ENCODE data around the gene FITM1. TPM values are rescaled to one million over a fixed set of nuclear protein-coding genes. Genes with fewer than 3 reads are reported as not detected.
"Not testable (repeated sequence)": the region's sequence is repeated elsewhere in the genome, so short reads cannot be mapped to it uniquely, and the experiment has no call there.

The FITM1 gene
- total RNA-seq, 1 donor from 2014 or later = 112 TPM

DNA sequence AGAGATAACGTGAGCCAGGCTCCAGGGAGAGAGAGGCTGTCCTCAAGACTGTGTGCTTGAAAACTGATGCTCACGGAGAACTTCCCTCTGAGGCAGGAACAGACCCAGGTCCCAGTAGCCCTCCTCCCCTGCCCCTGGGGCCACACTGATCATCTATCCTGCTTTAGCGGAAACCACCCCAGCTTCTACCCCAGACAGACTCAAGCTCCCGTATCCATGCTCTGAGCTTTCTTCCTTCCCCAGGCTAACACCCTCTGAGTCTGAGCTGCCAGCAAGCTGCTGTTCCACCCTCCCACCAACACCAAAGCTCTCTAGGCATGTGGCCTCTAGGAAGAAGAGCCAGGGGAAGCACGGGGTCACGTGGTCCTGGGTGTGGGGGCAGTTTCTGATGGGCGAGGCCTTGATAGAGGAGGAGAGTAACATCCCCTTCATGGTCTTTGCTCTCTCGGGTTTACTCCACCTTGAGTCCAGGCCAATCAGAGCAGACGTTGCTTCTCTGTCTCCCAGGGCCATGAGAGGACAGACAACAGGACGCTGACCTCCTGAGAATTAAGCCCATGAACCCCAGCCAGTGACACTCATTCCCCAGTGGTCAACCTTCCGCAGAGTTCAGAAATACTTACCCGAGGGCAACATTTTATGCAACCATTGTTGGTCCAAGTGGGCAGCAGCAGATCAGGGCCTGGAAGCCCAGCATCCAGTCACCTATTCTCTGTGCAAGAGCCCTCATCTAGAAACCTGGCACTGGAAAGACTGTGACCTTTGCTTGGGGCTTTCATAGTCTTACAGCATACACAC is 35.0 kb upstream of the FITM1 start:
- intact Hi-C loops (cut with DNase I) = loop anchor here (10.0 kb wide), 1 partner anchor 111 kb away; the partner anchor contains the start of gene DHRS4L2
- no peak for DNase-seq (ENCODE audit: low spot score)

DNA sequence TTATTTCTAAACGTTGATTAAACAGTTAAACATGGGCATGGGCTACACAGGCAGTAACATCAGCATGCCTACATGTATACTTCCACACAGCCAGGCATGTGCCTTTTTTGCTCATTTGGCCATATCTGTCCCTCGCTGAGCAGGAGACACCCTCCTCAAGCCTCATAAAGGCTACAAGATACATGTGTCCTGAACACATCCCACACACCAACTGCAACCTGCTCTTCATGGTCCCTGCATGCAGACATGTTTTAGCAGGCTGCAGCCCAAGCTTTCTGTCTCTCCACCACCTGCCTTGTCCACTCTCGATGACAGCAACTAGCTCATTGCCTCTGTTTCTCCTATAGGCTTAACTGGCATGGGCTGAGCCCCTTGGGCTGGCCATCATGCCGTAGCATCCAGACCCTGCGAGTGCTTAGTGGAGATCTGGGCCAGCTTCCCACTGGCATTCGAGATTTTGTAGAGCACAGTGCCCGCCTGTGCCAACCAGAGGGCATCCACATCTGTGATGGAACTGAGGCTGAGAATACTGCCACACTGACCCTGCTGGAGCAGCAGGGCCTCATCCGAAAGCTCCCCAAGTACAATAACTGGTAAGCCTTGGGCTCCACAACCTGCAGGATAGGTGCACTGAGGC is 33.8 kb upstream of the FITM1 start:
- intact Hi-C loops (cut with DNase I) = loop anchor here (10.0 kb wide), 1 partner anchor 112 kb away; the partner anchor contains the start of gene DHRS4L2
- DNase-seq (ENCODE audit: low spot score) = no peak

DNA sequence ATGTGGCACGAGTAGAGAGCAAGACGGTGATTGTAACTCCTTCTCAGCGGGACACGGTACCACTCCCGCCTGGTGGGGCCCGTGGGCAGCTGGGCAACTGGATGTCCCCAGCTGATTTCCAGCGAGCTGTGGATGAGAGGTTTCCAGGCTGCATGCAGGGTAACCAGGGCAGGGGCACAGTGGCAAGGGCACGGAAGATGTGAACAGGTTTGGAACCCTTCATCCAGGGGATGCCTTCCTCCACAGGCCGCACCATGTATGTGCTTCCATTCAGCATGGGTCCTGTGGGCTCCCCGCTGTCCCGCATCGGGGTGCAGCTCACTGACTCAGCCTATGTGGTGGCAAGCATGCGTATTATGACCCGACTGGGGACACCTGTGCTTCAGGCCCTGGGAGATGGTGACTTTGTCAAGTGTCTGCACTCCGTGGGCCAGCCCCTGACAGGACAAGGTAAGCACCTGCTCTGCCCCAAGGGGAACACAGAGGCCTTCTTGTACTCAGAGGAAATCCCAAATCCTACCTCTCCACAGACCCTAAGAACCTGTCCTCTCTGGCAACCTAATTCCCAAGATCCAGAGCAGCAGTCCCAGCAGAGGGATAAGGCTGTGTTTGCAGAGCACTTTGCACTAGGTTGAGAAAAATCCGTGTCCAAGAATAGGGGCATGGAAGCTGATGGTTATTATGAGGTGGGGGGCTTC is 32.1 kb upstream of the FITM1 start:
- intact Hi-C loops (cut with DNase I) = loop anchor here (10.0 kb wide), 1 partner anchor 114 kb away; the partner anchor contains the start of gene DHRS4L2
- DNase-seq (ENCODE audit: low spot score) = no peak

DNA sequence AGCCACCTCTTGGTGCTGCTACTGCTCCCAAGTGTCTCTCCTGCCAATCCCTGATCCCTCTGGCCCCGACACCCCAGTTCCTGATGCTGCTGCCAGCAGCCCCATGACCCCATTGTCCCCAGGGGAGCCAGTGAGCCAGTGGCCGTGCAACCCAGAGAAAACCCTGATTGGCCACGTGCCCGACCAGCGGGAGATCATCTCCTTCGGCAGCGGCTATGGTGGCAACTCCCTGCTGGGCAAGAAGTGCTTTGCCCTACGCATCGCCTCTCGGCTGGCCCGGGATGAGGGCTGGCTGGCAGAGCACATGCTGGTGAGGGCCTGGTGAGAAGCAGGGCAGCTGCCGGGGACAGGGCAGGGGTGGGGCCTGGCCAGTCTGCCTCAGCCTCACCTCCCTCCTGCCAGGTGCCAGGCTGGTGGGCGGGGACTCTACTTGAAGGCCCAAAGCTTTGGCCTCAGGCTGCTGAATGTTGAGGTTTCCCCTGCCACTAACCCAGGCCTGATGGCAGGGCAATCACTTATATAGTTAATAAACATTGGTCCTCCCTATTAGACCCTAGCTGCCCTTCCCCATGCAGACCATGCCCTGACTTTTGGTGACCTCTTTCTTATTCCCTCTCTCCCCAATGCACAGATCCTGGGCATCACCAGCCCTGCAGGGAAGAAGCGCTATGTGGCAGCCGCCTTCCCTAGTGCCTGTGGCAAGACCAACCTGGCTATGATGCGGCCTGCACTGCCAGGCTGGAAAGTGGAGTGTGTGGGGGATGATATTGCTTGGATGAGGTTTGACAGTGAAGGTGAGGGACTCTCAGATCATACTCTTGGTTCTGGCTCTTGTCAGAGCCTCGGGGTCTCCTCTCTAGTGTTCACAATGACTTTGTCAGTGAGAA is 31.3 kb upstream of the FITM1 start:
- no peak for DNase-seq (ENCODE audit: low spot score)
- intact Hi-C loops (cut with DNase I) = loop anchor here (10.0 kb wide), 1 partner anchor 114 kb away; the partner anchor contains the start of gene DHRS4L2

DNA sequence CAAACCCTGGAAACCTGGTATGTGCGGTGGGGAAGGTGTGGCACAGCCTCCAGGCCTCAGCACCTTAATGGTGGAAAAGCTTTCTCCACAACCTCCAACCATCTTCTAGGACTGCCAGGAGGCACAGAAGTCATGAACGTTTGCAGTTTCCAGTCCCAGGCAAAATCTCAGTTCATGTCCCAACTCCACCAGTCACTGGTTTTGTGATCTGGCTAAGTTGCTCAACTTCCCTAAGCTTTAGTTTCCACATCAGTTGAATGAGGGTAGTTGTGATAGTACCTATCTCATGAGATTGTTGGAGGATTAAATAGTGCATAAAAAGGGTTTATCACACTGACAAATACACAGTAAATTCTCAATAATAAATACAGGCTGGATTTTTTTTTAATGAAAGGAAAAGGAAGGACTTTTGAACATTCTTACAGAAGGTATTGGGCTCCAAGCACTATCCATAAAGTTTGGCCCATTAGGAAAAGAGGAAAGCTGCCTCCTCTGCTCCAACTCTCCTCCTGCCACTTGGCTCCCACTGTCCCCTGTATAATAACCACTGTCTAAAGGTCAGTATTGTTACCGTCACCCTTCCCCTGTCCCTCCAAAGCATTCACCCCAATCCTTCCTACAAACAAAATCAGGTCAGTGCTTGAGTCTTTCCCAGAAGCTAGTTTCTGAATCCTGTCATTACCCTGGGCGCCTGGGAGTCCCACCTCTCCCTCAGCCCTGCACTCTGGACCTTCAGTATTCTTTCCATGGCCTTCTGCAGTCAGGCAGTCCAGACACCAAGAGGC is 30.1 kb upstream of the FITM1 start:
- intact Hi-C loops (cut with DNase I) = no loop called here
- no peak for DNase-seq (ENCODE audit: low spot score)

DNA sequence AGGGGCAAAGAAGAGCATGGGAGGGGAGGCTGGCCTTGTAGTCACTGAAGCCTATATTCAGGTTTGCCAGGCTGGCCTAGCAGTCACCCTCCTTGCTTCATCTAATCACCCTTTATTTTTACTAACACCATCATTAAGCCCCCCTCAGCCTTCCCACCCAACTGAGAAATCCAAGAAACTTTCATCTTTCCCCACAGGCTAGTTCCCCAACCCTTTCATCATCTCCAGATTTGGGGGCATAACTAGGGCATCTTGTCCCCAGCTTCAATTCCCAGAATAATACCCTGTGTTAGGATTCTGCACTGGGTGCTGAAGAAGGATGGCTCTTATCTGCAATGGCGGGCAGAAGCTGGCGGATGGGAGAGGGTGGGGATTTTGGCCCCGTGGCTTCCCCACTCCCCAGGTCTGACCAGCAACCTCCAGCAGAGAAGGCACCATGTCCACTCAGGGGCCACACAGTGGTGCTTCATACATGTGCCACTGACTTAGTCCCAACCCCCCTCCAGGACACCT is 29.4 kb upstream of the FITM1 start:
- intact Hi-C loops (cut with DNase I) = no loop called here
- no peak for DNase-seq (ENCODE audit: low spot score)

DNA sequence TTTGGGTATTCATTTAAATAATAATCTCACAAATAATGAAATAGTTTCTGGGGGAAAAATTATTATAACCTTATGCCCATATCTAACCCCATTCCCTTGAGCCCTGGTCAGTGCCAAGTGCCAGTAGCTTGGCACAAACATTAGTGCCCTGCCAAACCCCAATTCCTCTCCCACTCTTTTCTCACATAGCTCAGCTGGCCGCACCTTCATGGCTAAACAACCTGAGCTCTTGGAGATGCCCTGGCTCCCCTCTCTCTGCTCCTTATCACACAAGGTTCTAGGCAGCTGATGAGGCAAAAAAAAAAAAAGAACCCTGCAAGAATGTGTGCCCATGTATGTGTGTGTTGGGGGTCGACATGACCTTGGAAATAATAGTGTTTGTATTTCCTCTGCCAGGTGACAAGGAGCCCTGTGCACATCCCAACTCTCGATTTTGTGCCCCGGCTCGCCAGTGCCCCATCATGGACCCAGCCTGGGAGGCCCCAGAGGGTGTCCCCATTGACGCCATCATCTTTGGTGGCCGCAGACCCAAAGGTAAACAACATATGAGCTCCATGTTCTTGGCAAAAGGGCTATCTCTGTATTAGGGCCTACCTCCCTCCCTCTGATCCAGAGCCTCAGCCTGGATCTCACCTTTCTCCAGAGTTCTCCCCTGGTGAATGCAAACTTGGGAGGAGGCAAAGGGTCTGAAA is 28.0 kb upstream of the FITM1 start:
- no peak for DNase-seq (ENCODE audit: low spot score)
- intact Hi-C loops (cut with DNase I) = no loop called here

DNA sequence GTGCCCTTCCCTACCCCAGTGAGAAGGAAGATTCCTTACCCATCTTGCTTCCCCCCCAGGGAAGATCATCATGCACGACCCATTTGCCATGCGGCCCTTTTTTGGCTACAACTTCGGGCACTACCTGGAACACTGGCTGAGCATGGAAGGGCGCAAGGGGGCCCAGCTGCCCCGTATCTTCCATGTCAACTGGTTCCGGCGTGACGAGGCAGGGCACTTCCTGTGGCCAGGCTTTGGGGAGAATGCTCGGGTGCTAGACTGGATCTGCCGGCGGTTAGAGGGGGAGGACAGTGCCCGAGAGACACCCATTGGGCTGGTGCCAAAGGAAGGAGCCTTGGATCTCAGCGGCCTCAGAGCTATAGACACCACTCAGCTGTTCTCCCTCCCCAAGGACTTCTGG is 27.0 kb upstream of the FITM1 start:
- DNase-seq (ENCODE audit: low spot score) = no peak
- intact Hi-C loops (cut with DNase I) = no loop called here

DNA sequence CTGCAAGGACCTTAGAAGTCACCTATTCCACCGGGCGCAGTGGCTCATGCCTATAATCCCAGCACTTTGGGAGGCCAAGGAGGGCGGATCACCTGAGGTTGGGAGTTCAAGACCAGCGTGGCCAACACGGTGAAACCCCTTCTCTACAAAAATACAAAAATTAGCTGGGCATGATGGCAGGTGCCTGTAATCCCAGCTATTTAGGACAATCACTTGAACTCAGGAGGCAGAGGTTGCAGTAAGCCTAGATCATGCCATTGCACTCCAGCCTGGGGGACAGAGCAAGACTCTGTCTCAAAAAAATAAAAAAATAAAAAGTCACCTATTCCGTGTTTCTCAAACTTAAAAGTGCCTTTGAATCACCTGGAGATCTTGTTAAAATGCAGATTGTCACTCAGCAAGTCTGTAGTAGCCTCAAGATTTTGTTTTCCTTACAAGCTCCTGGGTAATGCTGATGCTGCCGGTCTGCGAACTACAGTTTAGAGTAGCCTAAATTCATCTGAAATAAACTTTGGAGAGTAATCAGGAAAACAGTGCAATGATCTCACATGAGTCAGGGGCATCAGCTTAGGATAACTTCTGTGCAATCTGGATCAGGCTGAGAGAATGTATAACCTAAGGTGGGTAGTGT is 24.7 kb upstream of the FITM1 start:
- DNase-seq (ENCODE audit: low spot score) = peak; percentile 17
- intact Hi-C loops (cut with DNase I) = not testable (repeated sequence)

DNA sequence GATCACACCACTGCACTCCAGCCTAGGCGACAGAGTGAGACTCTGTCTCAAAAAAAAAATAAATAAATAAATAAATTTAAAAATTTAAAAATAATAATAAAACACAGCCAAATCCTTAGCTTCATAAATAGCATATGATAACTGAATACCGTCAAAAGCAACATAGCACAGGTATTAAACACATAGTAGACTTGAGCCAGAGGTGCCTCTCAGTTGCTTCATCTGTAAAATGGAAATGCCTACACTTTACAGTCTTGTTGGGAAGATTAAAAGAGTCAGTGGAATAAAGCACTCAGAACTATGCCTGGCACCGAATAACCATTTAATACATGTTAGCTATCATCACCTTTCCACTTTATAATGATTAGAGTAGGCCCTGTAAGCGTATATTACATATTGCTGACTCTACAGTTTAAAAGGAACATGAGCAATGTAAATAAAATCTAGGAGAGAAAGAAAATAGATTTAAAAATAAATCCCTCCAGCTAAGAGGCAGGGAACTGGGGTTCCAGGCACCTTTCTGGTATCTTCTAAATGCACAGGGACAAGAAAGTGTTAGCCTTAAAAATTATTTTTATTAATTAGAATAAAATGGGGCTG is 23.7 kb upstream of the FITM1 start:
- intact Hi-C loops (cut with DNase I) = no loop called here
- DNase-seq (ENCODE audit: low spot score) = no peak

DNA sequence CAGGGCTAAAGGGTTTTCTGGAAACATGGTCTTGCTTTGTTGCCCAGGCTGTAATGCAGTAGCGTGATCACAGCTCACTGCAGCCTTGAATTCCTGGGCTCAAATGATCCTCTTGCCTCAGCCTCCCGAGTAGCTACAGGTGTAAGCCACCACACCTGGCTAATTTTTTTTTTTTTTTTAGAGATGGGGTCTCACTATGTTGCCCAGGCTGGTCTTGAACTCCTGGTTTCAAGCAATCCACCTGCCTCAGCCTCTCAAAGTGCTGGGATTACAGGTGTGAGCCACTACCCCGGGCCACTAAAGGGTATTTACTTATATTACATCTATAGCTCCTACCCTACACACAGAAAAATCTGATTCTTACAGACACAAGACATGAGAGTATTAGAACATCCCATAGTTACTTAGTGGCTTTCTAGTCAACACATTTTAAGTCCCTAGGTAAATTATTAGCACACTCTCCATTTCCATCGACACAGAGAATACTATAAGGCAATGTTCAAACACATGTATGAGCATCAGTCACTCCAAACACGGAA is 22.1 kb upstream of the FITM1 start:
- intact Hi-C loops (cut with DNase I) = loop anchor here (2.0 kb wide), 1 partner anchor 50 kb away; no protein-coding TSS in a partner anchor
- DNase-seq (ENCODE audit: low spot score) = no peak

DNA sequence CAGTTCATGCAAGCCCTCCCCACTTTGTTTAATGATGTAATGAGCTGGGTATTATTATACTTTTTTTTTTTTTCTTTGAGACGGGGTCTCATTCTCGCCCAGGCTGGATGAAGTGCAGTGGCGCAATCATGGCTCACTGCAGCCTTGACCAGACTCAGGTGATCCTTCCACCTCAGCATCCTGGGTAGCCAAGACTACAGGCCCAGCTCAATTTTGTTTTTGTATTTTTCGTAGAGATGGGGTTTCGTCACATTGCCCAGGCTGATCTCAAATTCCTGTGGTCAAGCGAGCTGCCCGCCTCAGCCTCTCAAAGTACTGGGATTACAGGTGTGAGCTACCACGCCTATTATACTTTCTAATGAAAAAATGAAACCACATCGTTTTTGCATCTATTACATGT is 20.4 kb upstream of the FITM1 start:
- intact Hi-C loops (cut with DNase I) = no loop called here
- DNase-seq (ENCODE audit: low spot score) = no peak

DNA sequence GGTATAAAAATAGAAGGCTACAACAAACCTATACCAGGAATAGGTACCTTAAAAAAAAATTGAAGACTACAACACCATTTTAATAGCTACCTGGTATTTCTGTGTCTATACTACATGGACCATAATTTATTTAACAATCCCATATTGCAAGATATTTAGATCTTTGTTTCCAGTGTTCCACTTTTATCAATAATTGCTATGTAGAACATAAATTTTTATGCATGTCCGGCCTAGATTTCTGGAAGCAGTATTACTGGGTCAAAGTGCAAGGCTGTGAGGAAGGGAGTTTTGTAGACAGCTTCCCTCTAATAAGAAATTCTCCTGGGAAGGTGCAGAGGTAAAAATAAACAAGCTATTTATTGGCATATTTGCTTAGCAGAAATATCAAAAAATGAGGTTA is 19.9 kb upstream of the FITM1 start:
- DNase-seq (ENCODE audit: low spot score) = no peak
- intact Hi-C loops (cut with DNase I) = no loop called here

DNA sequence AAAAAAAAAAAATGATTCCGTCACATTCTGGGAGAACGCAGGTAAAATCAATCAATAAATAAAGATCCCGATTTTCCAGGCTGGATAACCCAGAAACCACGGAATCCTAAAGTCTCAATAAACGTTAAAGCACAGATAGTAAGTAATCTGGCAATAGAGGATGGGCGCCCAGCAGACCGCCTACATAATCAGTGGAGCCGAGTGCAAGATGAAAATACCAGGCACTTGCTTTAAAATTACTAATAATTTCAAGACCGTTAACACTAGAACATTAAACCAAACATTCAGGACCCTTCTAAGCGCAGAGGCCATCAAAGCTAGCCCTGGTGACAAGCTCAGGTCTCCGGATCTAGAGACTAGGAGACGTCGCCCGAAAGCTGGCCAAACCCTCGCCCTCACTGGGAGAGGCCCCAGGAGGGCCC is 17.1 kb upstream of the FITM1 start:
- DNase-seq (ENCODE audit: low spot score) = no peak
- intact Hi-C loops (cut with DNase I) = no loop called here

DNA sequence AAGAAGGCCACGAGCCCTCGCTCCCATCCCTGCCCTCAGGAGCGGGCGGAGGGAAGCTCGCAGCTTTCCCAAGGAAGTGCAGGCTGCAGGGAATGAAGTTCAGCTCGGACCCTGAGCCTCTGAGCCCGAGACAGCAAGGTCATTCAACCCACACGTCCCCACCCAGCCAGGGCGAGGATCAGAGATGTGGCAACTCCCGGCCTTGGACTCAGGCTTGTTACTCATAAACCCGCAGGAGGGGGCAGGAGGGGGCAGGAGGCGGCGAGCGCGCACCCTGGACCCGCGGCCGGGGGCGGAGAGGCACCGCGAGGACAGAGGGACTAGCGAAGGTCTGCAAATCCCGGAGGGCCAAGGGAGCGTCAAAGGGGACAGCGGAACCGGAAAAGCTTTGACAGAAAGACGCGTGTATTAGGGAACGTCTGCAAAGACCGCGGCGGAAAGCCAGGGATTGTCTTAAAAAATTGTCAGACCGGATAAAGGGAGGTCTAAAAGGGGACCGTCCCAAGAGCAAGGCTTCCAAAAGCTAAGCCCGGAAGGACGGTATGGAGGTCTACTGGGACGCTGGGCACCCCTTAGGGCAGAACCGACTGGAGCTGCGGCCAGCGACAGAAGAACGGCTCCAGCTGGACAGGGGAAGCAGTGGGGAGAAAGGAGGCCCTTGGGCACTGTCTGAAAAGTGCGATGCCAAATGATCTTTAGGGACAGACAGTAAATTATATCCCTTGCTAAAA is 16.5 kb upstream of the FITM1 start:
- DNase-seq (ENCODE audit: low spot score) = peak; percentile 93
- intact Hi-C loops (cut with DNase I) = loop anchor here (2.0 kb wide), 1 partner anchor 27 kb away; the partner anchor contains the start of gene EMC9

Data from cardiac septum (tissue), 1 donor.